ENCODE results near the gene CCND3.

- TF ChIP-seq EZH2 (IDR thresholded peaks at IDR 0.05) (no peak), POLR2AphosphoS5 (IDR thresholded peaks at IDR 0.05; ENCODE audit: borderline replicate concordance, low read depth, low read length) (no peak), FOXP2 (optimal IDR thresholded peaks at IDR 0.05; ENCODE audit: control extremely low read depth, extremely low read length, insufficient read depth) (no peak)
Measured at GRCh38 chr6:41922154-41922553, 19.5 kb downstream of the CCND3 start.

Measured in SK-N-MC (cell line).